GM19467 (cell line): ENCODE results near the gene ISCA2.

Experiments
- ATAC-seq: cut with Tn5 transposase; IDR thresholded peaks from one replicate; pipeline ENCODE4 v1.9.1; 2021; ENCODE audit warnings: mild to moderate bottlenecking, moderate library complexity; ENCODE audit not compliant: unreplicated experiment

The ISCA2 gene

DNA sequence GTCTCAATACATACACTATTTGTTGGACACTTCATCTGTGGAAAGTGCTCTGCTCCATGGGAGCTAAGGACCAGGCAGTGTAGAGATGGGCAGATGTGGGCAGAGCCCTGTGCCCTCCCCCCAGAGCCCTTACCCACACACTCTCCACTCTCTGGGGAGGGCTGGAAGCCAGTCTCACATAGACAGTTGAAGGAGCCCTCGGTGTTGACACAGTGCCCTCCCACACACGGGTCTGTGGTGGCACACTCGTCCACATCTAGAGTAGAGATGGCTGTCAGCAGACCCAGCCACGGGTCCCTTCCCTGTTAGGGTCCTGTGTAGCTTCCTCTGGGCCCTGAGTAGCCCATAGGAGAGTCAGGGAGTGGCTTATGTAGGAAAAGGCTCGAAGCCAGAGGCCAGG is 14.3 kb downstream of the ISCA2 start:
- ATAC-seq: no peak

DNA sequence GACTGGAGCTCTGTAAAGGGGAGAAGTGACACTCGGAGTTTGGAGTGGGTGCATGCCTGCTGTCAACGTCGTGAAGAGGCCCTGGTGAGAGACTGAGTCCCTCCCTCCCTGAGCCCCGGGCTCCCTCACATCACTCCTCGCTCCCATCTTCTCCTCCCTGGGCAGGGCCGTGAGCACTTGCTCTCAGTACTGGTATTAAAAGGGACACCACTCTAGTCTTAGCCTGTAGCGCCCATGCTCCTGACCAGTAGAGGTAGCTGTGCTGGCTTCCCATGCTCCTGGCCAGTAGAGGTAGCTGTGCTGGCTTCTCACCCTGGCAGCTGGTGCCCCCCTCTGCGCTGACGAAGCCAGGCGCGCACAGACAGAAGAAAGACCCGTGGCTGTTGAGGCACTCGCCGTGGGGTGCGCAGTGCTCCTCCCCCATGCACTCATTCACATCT is 14.7 kb downstream of the ISCA2 start:
- no peak for ATAC-seq

DNA sequence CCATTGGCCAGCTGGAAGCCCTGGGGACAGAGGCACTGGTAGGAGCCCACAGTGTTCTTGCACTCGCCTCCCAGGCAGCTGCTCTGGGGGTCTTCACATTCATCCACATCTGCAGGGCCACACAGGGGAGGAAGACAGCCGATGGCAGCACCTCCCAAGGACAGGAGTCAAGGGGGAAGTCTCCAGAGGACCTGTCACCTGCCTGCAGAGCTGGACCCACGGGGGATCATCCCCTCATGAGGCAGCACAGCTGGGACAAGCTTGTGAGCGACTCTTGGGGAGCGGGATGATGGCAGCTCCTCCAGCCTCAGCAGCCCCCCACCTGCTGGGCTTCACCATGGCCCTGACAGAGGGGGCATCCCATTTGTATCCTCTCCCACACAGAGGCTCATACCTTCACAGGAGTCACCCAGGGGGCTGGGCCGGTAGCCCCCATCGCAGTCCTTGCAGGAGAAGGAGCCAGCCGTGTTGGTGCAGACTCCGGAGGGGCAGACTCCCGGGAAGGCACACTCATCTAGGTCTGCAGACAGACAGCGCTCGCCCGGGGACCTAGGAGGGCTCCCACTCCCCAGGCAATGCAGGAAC is 15.4 kb downstream of the ISCA2 start:
- no peak for ATAC-seq

DNA sequence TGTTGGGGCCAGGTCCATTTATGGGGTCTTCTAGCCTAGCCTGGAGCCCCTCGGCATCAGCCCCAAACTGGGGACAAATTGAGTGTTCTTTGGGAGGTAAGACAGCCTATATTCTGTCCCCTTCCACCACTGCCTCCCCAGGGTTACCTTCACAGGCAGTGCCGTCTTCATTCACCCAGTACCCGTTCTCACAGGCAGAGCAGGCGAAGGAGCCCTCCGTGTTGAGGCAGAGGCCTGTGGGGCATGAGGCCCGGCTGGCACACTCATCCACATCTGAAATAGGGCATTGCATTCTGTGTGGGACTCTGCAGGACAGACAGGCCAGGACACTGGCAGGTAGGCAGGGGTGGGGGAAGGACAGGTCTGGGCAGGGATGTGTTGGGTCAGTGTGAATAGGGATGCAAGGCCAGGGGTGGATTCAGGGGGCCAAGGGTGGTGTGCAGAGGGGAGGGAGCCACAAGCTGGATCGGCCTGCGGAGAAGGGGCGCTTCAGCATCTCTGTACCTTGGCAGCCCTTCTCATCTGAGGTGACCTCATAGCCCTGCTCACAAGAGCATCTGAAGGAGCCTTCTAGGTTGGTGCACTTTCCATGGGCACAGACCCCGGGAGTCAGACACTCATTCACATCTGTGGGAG is 16.1 kb downstream of the ISCA2 start:
- no peak for ATAC-seq

DNA sequence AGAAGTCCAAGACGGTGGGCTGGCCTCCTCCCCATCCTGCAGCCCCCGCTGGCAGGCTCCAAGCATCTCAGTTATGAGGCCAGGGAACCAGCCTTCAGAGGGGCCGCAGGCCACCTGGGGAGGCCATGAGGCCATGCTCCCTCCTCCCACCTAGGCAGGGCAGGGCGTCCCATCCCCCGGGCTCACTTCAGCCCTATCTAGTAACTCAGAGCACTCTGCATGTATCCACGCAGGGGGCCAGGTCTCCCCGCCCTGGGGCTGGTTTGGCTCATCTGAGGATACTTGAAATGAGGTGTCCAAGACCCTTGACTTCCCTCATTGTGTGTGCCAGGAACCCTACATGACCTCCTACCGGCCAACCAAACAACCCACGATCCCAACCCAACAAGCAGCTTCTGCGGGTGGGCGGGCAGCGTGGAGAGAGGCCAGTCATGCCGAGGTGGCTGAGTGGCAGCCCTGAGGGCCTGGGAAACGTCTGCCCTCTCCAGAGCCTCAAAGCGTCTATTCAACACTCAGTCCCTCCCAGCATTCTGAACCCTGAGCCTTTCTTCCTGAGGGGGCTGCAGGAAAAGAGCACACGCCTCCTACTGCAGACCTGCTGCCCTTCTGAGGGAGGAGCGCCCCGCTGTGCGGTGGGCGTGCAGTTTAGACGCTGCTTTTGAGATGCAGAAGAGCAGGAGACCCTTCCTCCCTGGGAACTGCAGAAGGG is 16.8 kb downstream of the ISCA2 start:
- ATAC-seq: no peak

DNA sequence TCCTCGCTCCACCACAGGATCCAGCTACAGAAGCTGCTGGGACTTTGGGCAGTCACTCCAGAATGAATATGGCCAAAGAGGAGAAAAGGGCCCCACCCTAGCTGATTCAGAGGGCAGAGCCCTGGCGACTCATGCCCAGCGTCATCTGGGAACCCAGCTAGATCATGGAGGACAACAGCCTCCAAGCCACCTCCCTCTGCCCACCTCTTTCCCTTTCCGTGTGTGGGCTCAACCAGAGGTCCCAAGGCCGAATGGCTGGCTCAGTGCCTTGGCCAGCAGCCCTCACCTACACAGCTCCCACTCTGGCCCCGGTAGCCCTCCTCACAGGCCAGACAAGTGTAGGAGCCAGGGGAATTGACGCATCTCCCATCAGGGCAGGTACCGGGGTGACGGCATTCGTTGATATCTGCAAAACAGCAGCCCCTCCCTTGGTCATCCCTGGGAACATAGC is 17.4 kb downstream of the ISCA2 start:
- ATAC-seq: no peak

DNA sequence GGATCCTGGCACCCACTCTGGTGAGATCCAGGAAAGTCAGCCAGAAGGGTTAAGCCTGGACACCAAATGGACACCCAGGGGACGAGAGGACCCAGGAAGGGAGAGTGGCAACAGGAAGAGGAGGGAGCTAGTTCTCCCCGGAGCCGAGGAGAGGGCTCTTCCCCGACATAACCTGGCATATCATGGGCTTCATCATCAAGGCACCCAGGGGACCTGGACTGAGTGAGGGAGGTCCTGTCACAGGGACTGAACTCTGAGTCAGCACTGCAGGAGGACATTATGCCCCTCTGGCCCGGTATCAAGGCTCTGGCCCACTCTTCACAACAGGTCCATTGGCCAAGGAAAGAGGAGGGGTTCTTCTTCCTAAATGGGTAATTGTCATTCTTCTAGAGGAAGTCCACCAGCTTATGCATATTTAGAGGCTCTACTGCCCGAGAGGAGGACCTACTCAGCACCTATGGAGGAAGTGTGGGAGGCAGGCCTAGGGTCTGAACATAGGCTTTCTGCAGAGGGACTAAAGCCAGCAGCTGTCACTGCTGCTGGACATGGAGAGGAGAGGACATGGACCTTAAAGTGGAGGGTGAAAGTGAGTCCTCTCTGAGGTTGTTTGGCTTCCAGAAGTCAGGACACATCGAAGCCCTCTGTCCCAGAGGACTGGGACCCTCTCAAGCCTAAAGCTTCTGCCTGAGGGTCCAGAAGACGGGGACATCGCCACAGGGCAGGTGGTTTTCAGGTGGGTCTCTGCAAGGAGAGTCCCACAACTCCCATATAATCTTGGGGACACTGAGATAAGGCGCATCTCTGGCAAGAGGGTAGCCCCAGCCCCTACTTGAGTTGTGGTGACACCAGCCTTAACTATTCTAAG is 18.6 kb downstream of the ISCA2 start:
- ATAC-seq: no peak

DNA sequence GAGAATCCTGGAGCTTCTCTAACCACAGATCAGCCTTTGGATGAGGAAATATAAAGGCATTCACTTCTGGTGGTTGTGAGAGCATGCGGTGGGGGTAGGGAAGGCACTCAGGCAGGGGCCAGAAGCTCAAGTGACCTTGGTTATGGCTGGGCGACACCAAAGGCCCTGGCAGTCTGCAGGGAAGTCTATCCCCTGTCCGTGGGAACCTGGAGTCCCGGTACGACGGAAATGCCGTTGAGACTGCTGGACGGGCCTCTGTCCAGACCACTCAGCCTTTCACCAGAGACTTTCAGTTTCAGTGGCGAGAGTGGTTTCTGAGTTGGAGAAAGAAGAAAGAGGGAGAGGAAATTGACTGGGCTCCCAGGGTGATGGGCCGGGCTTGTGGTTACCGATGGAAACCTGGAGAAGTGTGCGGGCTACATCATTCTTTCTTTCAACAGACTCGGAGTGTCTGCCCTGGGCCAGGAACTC is 20.9 kb downstream of the ISCA2 start:
- ATAC-seq: no peak

DNA sequence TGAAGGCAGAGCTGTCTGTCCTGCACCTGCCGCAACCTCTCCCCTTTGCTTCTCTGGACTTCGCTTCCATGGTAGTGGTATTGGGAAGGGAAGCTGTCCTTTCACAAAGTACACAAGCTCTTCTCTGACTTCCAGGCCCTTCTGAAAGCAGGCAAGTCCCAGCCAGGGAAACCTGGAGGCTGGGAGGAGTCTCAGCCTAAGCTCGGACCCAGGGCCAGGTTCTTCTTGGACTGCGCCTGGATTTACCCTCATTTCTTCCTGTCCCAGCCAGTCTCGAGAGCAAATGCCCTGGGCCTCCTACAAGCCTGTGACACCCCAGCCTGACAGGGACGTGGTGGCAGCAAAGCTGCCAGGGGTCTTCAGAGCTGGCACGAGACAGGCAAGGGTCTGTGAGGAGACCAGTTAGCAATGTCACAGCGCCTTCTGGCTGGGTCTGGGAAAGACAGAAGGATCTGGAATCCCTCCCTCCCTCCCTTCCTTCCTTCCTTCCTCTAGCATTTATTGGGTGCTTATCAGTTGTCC is 22.4 kb downstream of the ISCA2 start:
- no peak for ATAC-seq

DNA sequence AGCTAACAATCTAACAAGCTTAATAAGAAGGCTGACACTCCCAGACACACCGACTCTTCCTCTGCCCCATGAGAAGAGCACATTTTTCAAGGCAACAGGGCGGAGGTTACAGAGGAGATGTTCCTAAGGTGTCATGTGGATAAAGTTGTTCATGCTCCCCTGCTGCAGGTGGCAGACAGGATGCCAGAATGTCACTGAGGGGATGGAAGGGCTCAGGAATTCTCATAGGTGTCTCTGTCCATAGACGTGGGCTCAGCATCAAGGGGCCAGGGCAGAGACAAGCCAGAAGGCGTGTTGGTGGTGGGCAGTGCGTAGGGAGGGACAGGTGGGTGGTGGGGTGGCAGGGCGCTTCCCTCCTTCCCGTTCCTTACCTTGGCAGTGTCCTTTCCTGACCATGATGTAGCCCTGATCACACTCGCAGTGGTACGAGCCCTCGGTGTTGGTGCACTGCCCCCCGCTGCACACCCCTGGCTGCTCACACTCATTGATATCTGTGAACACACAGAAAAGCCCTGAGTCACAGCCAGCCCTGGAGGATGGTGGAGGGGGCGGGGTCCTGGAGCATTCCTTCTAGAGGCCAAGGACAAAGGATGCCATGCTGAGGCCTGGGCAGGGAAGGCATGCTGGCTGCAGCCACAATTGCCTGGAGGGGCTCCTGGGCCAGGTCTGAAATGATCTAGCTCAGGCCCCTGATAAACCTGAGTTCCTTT is 23.0 kb downstream of the ISCA2 start:
- no peak for ATAC-seq

DNA sequence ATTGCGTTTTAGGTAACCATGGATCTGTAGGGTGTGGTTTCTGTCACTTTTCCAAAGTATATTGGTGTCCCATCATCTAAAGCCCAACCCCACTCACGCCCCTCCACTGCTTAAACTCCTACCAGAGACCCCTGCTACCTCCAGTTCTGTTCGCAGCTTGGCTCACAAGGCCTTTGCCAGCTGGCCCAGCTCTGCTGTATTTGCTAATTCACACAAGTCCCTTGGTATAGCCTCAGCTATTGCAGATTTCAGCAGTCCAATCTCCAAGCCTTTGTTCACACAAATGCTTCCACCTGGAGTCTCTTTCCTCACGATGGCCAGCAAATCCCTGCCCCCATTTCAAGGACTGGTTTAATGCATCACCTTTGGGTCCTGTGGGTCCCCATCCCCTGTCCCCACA is 24.2 kb downstream of the ISCA2 start:
- no peak for ATAC-seq

DNA sequence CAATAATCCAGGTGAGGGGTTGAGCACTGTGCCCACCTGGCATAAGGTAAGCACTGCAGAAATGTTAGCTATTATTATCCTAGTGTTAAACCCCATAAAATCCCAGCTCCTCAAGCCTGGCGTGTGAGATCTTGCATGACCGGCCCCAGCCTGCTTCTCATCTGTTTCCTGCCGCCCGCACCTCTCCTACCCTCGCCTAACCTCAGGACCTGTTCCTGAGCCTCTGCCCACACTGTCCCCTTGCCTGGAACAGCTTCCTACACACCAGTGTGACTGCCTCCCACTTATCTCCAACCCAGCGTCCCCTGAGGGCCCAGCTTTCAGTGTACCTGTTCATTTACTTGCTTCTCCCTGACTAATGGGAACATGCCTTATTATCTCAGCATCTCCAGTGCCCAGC is 24.7 kb downstream of the ISCA2 start:
- ATAC-seq: no peak

DNA sequence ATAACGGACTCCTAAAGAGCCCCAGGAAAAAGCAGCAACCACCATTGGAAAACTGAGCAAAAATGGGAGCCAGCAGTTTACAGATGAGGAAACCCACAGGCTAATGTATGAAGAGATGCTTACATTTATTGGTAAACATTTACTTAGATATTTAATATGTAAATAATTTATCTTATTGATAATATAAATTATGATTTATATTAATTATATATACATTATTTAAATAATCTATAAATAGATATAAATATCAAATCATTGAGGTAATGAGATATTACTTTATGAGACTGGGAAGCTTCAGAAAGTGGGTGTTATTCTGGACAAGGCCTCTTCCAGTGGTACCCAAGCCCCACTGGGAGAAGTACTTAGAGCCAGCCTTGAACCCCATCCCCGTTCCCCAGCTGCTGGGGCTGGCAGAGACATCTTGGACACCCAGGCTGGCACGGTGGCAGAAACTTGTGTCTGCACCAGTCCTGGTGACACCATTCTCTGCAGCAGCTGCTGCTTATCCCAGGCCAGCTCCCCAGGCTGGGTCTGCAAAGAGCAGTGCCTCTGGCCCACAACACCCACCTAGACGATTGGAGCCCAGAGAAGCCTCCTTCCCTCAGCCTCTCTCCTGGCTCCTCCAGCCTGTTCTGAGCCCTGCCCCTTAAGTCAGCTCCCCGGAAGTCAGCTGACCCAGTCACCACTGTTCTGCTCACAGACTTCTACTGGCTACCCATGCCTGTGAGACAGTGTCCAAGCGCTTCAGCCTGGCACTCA is 25.9 kb downstream of the ISCA2 start:
- no peak for ATAC-seq

DNA sequence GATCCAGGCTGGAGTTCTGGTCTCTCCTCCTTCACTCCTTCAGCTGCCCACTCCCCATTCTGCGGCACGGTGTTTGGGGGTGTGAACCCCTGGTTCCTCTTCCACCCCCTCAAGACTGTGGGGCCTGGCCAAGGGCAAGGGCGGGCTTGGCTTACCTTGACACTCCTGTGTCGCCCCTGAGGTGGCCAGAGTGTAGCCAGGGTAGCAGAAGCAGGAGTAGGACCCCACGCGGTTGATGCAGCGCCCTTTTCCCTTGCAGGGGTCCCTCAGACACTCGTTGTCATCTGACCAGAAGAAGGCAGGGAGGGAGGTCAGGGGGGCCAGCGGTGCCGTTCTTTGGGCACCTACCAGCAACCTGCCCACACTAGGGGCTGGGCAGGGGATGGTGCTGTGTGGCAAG is 28.2 kb downstream of the ISCA2 start:
- ATAC-seq: no peak

DNA sequence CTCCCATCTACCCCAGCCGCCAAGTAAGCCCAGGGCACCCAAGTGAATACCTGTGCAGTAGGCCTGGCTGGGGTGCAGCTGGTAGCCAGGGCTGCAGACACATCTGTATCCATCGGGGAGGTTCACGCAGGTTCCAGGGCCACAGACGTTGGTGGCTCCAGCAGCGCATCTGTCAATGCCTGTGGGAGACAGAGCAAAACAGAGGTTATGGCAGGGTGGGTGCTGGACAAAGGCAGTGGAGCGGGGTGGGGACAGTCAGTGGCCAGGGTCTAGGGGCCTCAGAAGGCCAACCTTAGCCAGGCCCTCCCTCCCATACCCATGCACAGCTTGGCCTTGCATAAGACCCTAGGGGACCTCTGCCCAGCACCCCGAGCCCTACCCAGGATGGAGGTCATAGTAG is 29.2 kb downstream of the ISCA2 start:
- ATAC-seq: no peak

DNA sequence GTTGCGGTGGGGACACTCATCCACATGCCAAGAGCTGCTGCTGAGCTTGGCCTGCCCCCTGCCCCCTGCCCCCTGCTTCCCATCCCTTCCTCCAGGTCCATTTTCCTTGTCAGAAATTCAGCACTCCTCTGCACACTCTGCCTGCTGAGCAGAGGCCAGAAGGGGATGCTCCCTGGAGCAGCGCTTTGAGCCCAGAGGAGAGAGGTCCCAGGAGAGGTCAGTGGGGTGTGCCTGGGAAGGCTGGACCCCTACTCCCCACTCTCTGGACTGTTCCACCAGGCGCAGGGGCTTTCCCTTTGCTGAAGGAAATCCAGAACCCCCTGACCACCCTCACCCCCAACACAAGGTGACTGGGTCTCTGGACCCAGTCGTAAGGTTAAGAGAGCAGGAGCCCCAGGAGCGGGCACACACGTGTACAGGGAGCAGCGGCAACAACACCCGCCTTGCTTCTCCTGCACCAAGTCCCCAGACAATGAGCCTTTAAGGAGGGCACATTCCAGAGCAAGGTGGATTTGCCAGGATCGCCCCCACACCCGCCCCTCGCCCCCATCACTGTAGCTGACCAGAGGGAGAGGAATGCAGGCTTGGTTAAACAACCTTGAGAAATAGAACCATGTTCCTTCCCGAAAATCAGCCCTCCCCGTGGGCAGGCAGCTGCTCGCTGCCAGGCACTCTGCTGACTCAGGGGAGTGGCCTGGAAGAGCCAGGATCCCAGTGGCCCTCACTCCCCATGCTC is 30.7 kb downstream of the ISCA2 start:
- no peak for ATAC-seq

DNA sequence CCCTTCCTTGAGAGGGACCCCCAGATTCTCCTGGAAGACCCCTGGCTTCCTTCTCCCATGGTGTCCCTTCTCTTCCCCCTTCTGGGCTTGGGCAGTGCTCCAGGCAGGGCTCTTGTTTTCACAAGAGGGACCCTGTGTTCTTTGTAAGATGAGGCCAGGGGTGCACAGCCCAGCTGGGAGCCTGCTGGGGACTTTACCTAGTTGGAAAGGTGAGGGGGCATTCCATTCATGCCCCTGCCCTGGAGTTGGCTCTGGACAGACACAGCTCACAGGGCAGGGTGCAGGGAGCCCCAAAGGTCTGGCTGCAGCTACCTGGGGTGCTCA is 31.2 kb downstream of the ISCA2 start:
- no peak for ATAC-seq

DNA sequence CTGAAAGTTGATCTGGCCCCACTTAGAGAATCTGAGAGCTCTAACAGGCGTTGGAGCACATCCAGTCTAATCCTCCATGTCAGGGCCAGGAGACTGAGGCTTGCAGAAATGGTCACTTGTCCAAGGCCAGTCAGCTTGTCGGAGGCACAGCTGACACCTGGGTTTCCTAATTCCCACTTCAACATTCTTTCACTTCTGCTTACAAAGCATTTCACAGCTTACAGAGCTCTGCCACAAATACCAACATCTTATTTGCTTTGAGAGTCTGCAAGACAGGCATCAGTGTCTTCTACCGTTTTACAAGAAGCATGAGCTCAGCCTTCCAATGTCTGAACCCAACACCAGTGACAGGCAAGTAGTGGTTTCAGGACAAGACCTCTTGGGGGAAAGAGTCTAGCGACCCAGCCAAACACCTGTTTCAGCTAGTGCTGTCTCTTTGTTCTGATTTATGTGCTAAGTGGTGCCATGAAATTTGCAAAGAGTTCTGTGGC is 31.8 kb downstream of the ISCA2 start:
- no peak for ATAC-seq
